HG03103 (cell line): Measurements from ENCODE around the gene CCDC39.
A peak's percentile ranks its signal among the peaks of the same experiment; 100 is the strongest.
"Not testable (repeated sequence)": the region's sequence is repeated elsewhere in the genome, so short reads cannot be mapped to it uniquely, and the experiment has no call there.

Experiments used
- ATAC-seq: cut with Tn5 transposase; IDR thresholded peaks from one replicate; pipeline ENCODE4 v1.9.1; 2021; ENCODE audit warnings: low read depth; ENCODE audit not compliant: unreplicated experiment

The CCDC39 gene

GRCh38 chr3:180626844-180627243 is 52.4 kb downstream of the CCDC39 start:
- peak; percentile 81 for ATAC-seq

- ATAC-seq: peak; percentile 52
Observed at GRCh38 chr3:180624714-180625113, 54.6 kb downstream of the CCDC39 start.

- ATAC-seq: no peak
Observed at GRCh38 chr3:180619723-180620122, 59.6 kb downstream of the CCDC39 start.

- not testable (repeated sequence) for ATAC-seq
Observed at GRCh38 chr3:180618563-180618962, 60.7 kb downstream of the CCDC39 start.

- ATAC-seq: no peak
Observed at GRCh38 chr3:180617049-180617448, 62.2 kb downstream of the CCDC39 start.

- ATAC-seq: no peak
Observed at GRCh38 chr3:180615954-180616353, 63.3 kb downstream of the CCDC39 start.

GRCh38 chr3:180612364-180612763 is 66.9 kb downstream of the CCDC39 start:
- no peak for ATAC-seq

- ATAC-seq: no peak
Observed at GRCh38 chr3:180611006-180611405, 68.3 kb downstream of the CCDC39 start.

- ATAC-seq: peak; percentile 97
Observed at GRCh38 chr3:180601688-180602666, 77.3 kb downstream of the CCDC39 start, which contains the start of gene TTC14. Gene TTC14 (plus strand): TSS chr3:180602163. CDS start chr3:180602262, 99 bp downstream.

- ATAC-seq: no peak
Observed at GRCh38 chr3:180600473-180600872, 78.8 kb downstream of the CCDC39 start.

- no peak for ATAC-seq
Observed at GRCh38 chr3:180595559-180595935, 83.7 kb downstream of the CCDC39 start.

- ATAC-seq: no peak
Observed at GRCh38 chr3:180594631-180595558, 84.4 kb downstream of the CCDC39 start.

GRCh38 chr3:180593631-180594030 is 85.7 kb downstream of the CCDC39 start:
- ATAC-seq: not testable (repeated sequence)

- no peak for ATAC-seq
Observed at GRCh38 chr3:180590396-180590795, 88.9 kb downstream of the CCDC39 start.

GRCh38 chr3:180580934-180581333 is 98.4 kb downstream of the CCDC39 start:
- no peak for ATAC-seq

- no peak for ATAC-seq
Observed at GRCh38 chr3:180575571-180575970, 103.7 kb downstream of the CCDC39 start.

GRCh38 chr3:180571831-180572598 is 107.3 kb downstream of the CCDC39 start:
- ATAC-seq: no peak

GRCh38 chr3:180570238-180570637 is 109.1 kb downstream of the CCDC39 start:
- ATAC-seq: no peak

GRCh38 chr3:180564676-180565075 is 114.6 kb downstream of the CCDC39 start:
- ATAC-seq: no peak
